HUDEP-2 (cell line): ENCODE data around the gene ZNF594.
"Not testable (repeated sequence)": the region's sequence is repeated elsewhere in the genome, so short reads cannot be mapped to it uniquely, and the experiment has no call there.

ENCODE experiments used
- DNase-seq, 76 experiments: peaks; one replicate each; lab custom pipeline; 2025; ENCODE audit not compliant: unreplicated experiment in 76 of 76; lab: John Stamatoyannopoulos, UW

Gene ZNF594

GRCh38 chr17:5191541-5192417, at the start of gene ZNF594:
TSS of gene ZNF594 (minus strand) at chr17:5191868. CDS start at chr17:5184256, 7,612 bp downstream.
- DNase-seq: peak; percentile 40 to 97 (median 93)

- DNase-seq: not testable (repeated sequence)
These were observed 48.1 kb upstream of the ZNF594 start for GRCh38 chr17:5239769-5240168.

- DNase-seq: no peak
These were observed 46.7 kb upstream of the ZNF594 start for GRCh38 chr17:5238333-5238732.

- peak in 60 of 76 experiments; percentile 3 to 73 (median 26) for DNase-seq
These were observed 45.9 kb upstream of the ZNF594 start for GRCh38 chr17:5237541-5238016.

GRCh38 chr17:5236938-5237540, 45.4 kb upstream of the ZNF594 start:
- DNase-seq: no peak

GRCh38 chr17:5234645-5235576, 43.2 kb upstream of the ZNF594 start, which contains the start of gene SCIMP:
TSS of gene SCIMP (minus strand) at chr17:5234860. CDS start at chr17:5234755, 105 bp downstream.
- peak in 1 of 76 experiments; percentile 4 for DNase-seq

GRCh38 chr17:5233492-5233891, 41.8 kb upstream of the ZNF594 start:
- not testable (repeated sequence) for DNase-seq

GRCh38 chr17:5226940-5227878, 35.5 kb upstream of the ZNF594 start:
- DNase-seq: no peak

- DNase-seq: no peak
These were observed 34.2 kb upstream of the ZNF594 start for GRCh38 chr17:5225668-5226457.

- DNase-seq: not testable (repeated sequence)
These were observed 30.2 kb upstream of the ZNF594 start for GRCh38 chr17:5221912-5222311.

- no peak for DNase-seq
These were observed 28.4 kb upstream of the ZNF594 start for GRCh38 chr17:5220074-5220473.

GRCh38 chr17:5219536-5219935, 27.9 kb upstream of the ZNF594 start:
- no peak for DNase-seq

GRCh38 chr17:5217562-5217961, 25.9 kb upstream of the ZNF594 start:
- DNase-seq: not testable (repeated sequence)

- DNase-seq: no peak
These were observed 19.8 kb upstream of the ZNF594 start for GRCh38 chr17:5211458-5211857.

- DNase-seq: no peak
These were observed 19.1 kb upstream of the ZNF594 start for GRCh38 chr17:5210614-5211252.

- DNase-seq: no peak
These were observed 18.4 kb upstream of the ZNF594 start for GRCh38 chr17:5210091-5210490.

GRCh38 chr17:5209396-5209795, 17.7 kb upstream of the ZNF594 start:
- DNase-seq: no peak

- DNase-seq: no peak
These were observed 12.2 kb upstream of the ZNF594 start for GRCh38 chr17:5203908-5204294.
